DOHH2 (cell line): ENCODE measurements around the gene SORBS1.

Experiments used
- CTCF ChIP-seq: fragments of 200-600 bp; sonication (generic); IDR thresholded peaks from one replicate; pipeline ENCODE4 v1.5.1; 2014; ENCODE audit warnings: antibody characterized with exemption, mild to moderate bottlenecking, low read depth, low read length; ENCODE audit not compliant: poor library complexity, severe bottlenecking
- EZH2phosphoT487 ChIP-seq: fragments of 200-600 bp; sonication (generic); IDR thresholded peaks from 2 replicates; pipeline ENCODE4 v1.6.1; 2017; ENCODE audit warnings: borderline replicate concordance, mild to moderate bottlenecking, antibody characterized with exemption, low read length, moderate library complexity, mixed read lengths

DNA sequence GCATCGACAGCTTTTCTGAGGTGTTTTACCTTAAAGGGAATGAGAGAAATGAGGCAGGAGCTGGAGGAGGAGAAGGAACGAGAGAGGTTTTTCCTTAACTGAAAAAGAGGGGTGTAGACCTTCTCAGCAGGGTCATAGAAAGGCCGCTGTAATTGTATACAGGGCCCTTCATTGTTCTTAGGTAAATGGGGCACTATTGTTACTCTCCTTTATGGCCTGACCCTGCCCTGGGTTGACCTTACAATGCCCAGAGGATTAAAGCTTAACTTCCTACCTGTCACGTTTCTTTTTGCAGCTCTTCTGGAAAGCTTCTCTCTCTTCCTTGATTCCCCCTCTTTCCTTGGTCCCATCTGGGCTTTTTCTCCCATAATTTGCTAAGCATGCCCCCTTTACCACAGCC, 256.7 kb downstream of the SORBS1 start:
- TF ChIP-seq CTCF: no peak
- no peak for TF ChIP-seq EZH2phosphoT487
